SKM-1 (cell line): ENCODE data around the gene ULBP2.
"Not testable (repeated sequence)": the region's sequence is repeated elsewhere in the genome, so short reads cannot be mapped to it uniquely, and the experiment has no call there.

ENCODE experiments used
- DNase-seq: peaks from one replicate; lab custom pipeline; 2025; ENCODE audit not compliant: unreplicated experiment; lab: John Stamatoyannopoulos, UW

The ULBP2 gene

GRCh38 chr6:149966319-149966718 is 24.5 kb downstream of the ULBP2 start:
- not testable (repeated sequence) for DNase-seq

GRCh38 chr6:149967591-149967990 is 25.8 kb downstream of the ULBP2 start:
- DNase-seq, result no peak

- not testable (repeated sequence) for DNase-seq
Observed at GRCh38 chr6:149967999-149968398, 26.2 kb downstream of the ULBP2 start.

GRCh38 chr6:149968909-149969308 is 27.1 kb downstream of the ULBP2 start:
- not testable (repeated sequence) for DNase-seq

- DNase-seq, result no peak
Observed at GRCh38 chr6:149969635-149970034, 27.8 kb downstream of the ULBP2 start.

GRCh38 chr6:149974394-149974793 is 32.6 kb downstream of the ULBP2 start:
- DNase-seq, result not testable (repeated sequence)

- DNase-seq, result no peak
Observed at GRCh38 chr6:149974825-149975224, 33.0 kb downstream of the ULBP2 start.

GRCh38 chr6:149975400-149975799 is 33.6 kb downstream of the ULBP2 start:
- DNase-seq, result no peak

GRCh38 chr6:149977221-149977620 is 35.4 kb downstream of the ULBP2 start:
- DNase-seq, result no peak

GRCh38 chr6:149978610-149979009 is 36.8 kb downstream of the ULBP2 start:
- DNase-seq, result no peak

- DNase-seq, result no peak
Observed at GRCh38 chr6:149979293-149979692, 37.5 kb downstream of the ULBP2 start.

- DNase-seq, result no peak
Observed at GRCh38 chr6:149983145-149983544, 41.3 kb downstream of the ULBP2 start.

- no peak for DNase-seq
Observed at GRCh38 chr6:149984773-149985172, 43.0 kb downstream of the ULBP2 start.

- no peak for DNase-seq
Observed at GRCh38 chr6:149985481-149985937, 43.7 kb downstream of the ULBP2 start.

GRCh38 chr6:149987602-149988107 is 45.8 kb downstream of the ULBP2 start:
- no peak for DNase-seq

GRCh38 chr6:149988550-149989346 is 46.9 kb downstream of the ULBP2 start:
- no peak for DNase-seq

GRCh38 chr6:149990212-149990660 is 48.4 kb downstream of the ULBP2 start:
- DNase-seq, result no peak

- DNase-seq, result no peak
Observed at GRCh38 chr6:149990661-149991471, 49.1 kb downstream of the ULBP2 start.

- DNase-seq, result not testable (repeated sequence)
Observed at GRCh38 chr6:149991472-149991795, 49.6 kb downstream of the ULBP2 start.

- DNase-seq, result no peak
Observed at GRCh38 chr6:149991838-149992237, 50.0 kb downstream of the ULBP2 start.

- DNase-seq, result no peak
Observed at GRCh38 chr6:149995235-149995750, 53.5 kb downstream of the ULBP2 start.

GRCh38 chr6:149995971-149996370 is 54.2 kb downstream of the ULBP2 start:
- DNase-seq, result no peak
